ENCODE measurements around the gene DOK5.

The DOK5 gene

DNA sequence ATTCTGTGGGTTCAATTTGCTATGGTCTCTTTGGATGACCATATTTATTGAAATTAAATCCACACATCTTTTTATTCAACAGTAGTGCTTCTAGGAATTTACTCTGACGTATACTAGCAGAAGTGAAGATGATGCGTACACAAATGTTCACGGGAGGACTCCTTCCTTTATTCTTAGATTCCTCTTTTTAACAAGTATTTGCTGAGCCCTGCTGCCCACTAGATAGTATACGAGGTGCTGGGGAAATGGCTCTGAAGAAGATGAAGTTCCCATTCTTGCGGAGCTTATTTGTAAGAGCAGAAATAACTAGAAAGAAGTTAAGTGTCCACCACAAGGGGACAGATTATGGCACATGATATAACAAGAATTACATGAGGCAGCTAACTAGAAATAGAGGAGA is 145.2 kb downstream of the DOK5 start:
- no peaks in the 10 kb centered on the region for H3K27me3 ChIP-seq (ENCODE audit: low read depth, low read length)
- H3K36me3 ChIP-seq (ENCODE audit: control insufficient read depth in 1 of 2, insufficient read depth in 2 of 2, low read length in 2 of 2), result no peaks in the 10 kb centered on the region
- no peak overlapping the region for H3K27ac ChIP-seq (ENCODE audit: low read length)
- no peak overlapping the region for H3K4me3 ChIP-seq (ENCODE audit: low read depth in 1 of 2, low read length in 2 of 2)
- no peaks in the 10 kb centered on the region for H3K9me3 ChIP-seq (ENCODE audit: control insufficient read depth in 1 of 2, low read length in 2 of 2)
- H3K4me1 ChIP-seq (ENCODE audit: control insufficient read depth in 1 of 2, insufficient read depth in 2 of 2, low read length in 2 of 2), result no peaks in the 10 kb centered on the region

DNA sequence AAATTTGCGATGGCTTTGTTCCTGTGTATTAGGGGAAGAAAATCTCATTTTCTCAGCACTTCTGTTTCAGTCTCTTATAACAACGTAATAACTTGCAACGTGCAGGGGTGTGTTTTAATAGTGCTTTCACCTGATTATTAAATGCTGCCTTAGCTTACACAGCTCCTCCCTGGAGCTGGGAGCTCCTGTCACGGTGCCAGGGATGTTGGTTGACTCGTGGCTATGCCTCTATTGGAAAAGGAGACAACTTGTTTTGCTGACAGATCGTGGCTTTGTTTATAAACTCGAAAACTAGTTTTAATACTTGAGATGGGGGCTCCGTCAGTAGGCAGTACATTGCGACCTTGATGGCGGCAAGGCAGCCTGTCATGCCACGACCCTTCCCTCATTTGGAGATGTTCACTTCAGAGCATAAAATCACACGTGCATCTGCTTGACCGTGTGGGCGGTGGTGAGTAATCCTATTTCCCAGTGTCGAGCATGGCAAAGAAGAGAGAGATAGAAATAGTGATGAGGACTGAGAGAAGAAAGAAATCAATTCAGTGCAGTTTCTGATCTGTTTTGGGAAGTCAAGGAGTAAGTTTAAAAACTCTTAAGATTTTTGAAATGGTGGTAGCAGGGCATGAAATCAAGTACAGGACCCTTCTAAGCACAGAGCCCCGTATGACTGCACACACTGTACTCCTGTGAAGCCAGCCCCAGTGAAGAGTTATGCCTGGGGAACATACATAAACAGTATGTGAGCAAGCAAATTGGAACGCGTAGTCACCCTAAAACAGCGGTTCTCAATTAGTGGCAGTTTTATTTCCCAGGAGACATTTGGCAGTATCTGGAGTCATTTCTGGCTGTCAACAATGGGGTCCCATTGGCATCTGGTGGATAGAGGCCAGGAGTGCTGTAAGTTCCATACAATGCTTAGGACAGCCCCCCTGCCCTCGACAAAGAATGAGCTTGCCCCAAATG is 147.2 kb downstream of the DOK5 start:
- Histone ChIP-seq H3K9me3 (ENCODE audit: control insufficient read depth in 1 of 2, low read length in 2 of 2) (no peaks in the 10 kb centered on the region), H3K4me3 (ENCODE audit: low read depth in 1 of 2, low read length in 2 of 2) (no peak overlapping the region), H3K27ac (ENCODE audit: low read length) (no peak overlapping the region), H3K36me3 (ENCODE audit: control insufficient read depth in 1 of 2, insufficient read depth in 2 of 2, low read length in 2 of 2) (no peaks in the 10 kb centered on the region), H3K27me3 (ENCODE audit: low read depth, low read length) (no peaks in the 10 kb centered on the region), H3K4me1 (ENCODE audit: control insufficient read depth in 1 of 2, insufficient read depth in 2 of 2, low read length in 2 of 2) (no peaks in the 10 kb centered on the region)

DNA sequence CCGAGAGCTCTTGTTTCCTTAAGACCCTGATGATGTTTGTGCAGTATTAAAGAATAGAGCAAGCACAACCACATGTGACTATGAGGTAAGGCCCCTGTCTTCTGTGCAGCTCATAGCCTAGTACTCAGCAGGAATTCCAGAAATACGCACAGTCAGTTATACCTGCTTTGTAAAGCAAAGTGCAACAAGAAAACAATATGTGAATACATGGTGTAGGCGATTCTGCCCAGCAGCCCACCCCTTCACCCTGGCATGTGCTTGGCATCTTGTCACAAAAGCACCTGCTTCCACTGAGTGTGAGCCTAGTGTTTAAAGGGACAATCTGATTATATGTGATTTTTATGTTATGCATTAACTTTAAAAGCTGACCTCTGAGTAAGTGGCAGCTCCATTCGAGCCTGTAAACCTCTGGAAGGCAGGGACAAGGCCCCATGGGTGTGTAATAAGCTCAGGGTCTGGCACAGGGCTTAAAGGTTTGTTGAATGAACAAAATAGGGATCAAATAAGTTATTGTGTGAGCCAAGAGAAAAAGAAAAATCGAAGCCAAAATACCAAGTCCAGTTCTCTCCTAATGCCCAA is 148.7 kb downstream of the DOK5 start:
- H3K36me3 ChIP-seq (ENCODE audit: control insufficient read depth in 1 of 2, insufficient read depth in 2 of 2, low read length in 2 of 2), result no peaks in the 10 kb centered on the region
- H3K4me1 ChIP-seq (ENCODE audit: control insufficient read depth in 1 of 2, insufficient read depth in 2 of 2, low read length in 2 of 2), result no peaks in the 10 kb centered on the region
- H3K27me3 ChIP-seq (ENCODE audit: low read depth, low read length), result no peaks in the 10 kb centered on the region
- no peak overlapping the region for H3K4me3 ChIP-seq (ENCODE audit: low read depth in 1 of 2, low read length in 2 of 2)
- H3K27ac ChIP-seq (ENCODE audit: low read length), result no peak overlapping the region
- H3K9me3 ChIP-seq (ENCODE audit: control insufficient read depth in 1 of 2, low read length in 2 of 2), result no peaks in the 10 kb centered on the region

- no peaks in the 10 kb centered on the region for H3K27me3 ChIP-seq (ENCODE audit: low read depth, low read length)
- H3K27ac ChIP-seq (ENCODE audit: low read length), result no peak overlapping the region
- H3K9me3 ChIP-seq (ENCODE audit: control insufficient read depth in 1 of 2, low read length in 2 of 2), result no peaks in the 10 kb centered on the region
- no peak overlapping the region for H3K4me3 ChIP-seq (ENCODE audit: low read depth in 1 of 2, low read length in 2 of 2)
- H3K4me1 ChIP-seq (ENCODE audit: control insufficient read depth in 1 of 2, insufficient read depth in 2 of 2, low read length in 2 of 2), result no peaks in the 10 kb centered on the region
- no peaks in the 10 kb centered on the region for H3K36me3 ChIP-seq (ENCODE audit: control insufficient read depth in 1 of 2, insufficient read depth in 2 of 2, low read length in 2 of 2)
Measured at GRCh38 chr20:54624706-54625390, 149.5 kb downstream of the DOK5 start.

- no peak overlapping the region for H3K27ac ChIP-seq (ENCODE audit: low read length)
- H3K4me1 ChIP-seq (ENCODE audit: control insufficient read depth in 1 of 2, insufficient read depth in 2 of 2, low read length in 2 of 2), result no peaks in the 10 kb centered on the region
- no peaks in the 10 kb centered on the region for H3K9me3 ChIP-seq (ENCODE audit: control insufficient read depth in 1 of 2, low read length in 2 of 2)
- H3K27me3 ChIP-seq (ENCODE audit: low read depth, low read length), result no peaks in the 10 kb centered on the region
- H3K4me3 ChIP-seq (ENCODE audit: low read depth in 1 of 2, low read length in 2 of 2), result no peak overlapping the region
- H3K36me3 ChIP-seq (ENCODE audit: control insufficient read depth in 1 of 2, insufficient read depth in 2 of 2, low read length in 2 of 2), result no peaks in the 10 kb centered on the region
Measured at GRCh38 chr20:54625497-54625896, 150.1 kb downstream of the DOK5 start.

- Histone ChIP-seq H3K4me3 (ENCODE audit: low read depth in 1 of 2, low read length in 2 of 2) (no peak overlapping the region), H3K9me3 (ENCODE audit: control insufficient read depth in 1 of 2, low read length in 2 of 2) (no peaks in the 10 kb centered on the region), H3K27ac (ENCODE audit: low read length) (no peak overlapping the region), H3K4me1 (ENCODE audit: control insufficient read depth in 1 of 2, insufficient read depth in 2 of 2, low read length in 2 of 2) (no peaks in the 10 kb centered on the region), H3K27me3 (ENCODE audit: low read depth, low read length) (no peaks in the 10 kb centered on the region), H3K36me3 (ENCODE audit: control insufficient read depth in 1 of 2, insufficient read depth in 2 of 2, low read length in 2 of 2) (no peaks in the 10 kb centered on the region)
Measured at GRCh38 chr20:54626126-54626525, 150.7 kb downstream of the DOK5 start.

DNA sequence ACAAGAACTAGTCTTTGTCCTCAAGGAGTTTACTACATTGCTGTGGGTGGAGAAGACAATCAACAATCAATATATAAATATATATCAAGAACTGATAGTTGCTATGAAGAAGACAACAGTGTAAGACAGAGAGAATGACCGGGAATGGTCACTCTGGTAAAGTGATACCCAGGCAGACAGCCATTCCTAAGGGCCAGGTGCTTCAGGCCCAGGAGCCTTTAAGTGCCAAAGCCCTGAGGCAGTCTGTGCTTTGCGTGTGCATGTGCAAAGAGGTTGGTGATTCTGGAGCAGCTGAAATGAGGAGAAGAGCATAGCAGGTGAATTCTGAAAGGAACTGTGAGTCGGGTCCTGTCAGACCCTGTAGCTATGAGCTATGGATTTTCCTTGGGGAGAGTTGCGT is 154.2 kb downstream of the DOK5 start:
- H3K9me3 ChIP-seq (ENCODE audit: control insufficient read depth in 1 of 2, low read length in 2 of 2), result no peaks in the 10 kb centered on the region
- H3K27me3 ChIP-seq (ENCODE audit: low read depth, low read length), result no peaks in the 10 kb centered on the region
- no peaks in the 10 kb centered on the region for H3K36me3 ChIP-seq (ENCODE audit: control insufficient read depth in 1 of 2, insufficient read depth in 2 of 2, low read length in 2 of 2)
- no peaks in the 10 kb centered on the region for H3K4me1 ChIP-seq (ENCODE audit: control insufficient read depth in 1 of 2, insufficient read depth in 2 of 2, low read length in 2 of 2)
- H3K27ac ChIP-seq (ENCODE audit: low read length), result no peak overlapping the region
- H3K4me3 ChIP-seq (ENCODE audit: low read depth in 1 of 2, low read length in 2 of 2), result no peak overlapping the region

DNA sequence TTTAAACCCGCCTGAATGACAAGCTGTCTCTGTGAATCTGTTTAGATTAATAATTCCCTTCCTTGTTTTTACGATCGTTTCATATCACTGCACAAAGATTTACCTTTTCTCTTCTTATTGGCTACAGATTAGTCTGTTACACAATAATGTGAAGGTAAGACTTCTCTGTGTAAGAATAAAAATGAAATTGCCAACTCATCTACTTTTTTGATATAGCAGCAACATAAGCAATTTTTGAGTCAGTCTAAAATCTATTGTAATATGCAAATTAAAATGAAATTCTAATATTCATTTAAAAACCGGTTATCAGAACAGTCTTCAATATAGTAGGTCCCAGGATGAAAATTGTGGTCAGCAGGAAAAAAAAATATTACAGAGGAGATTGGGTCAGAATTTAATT is 155.2 kb downstream of the DOK5 start:
- Histone ChIP-seq H3K9me3 (ENCODE audit: control insufficient read depth in 1 of 2, low read length in 2 of 2) (no peaks in the 10 kb centered on the region), H3K27me3 (ENCODE audit: low read depth, low read length) (no peaks in the 10 kb centered on the region), H3K27ac (ENCODE audit: low read length) (no peak overlapping the region), H3K4me3 (ENCODE audit: low read depth in 1 of 2, low read length in 2 of 2) (no peak overlapping the region), H3K4me1 (ENCODE audit: control insufficient read depth in 1 of 2, insufficient read depth in 2 of 2, low read length in 2 of 2) (no peaks in the 10 kb centered on the region), H3K36me3 (ENCODE audit: control insufficient read depth in 1 of 2, insufficient read depth in 2 of 2, low read length in 2 of 2) (no peaks in the 10 kb centered on the region)

- Histone ChIP-seq H3K4me1 (ENCODE audit: control insufficient read depth in 1 of 2, insufficient read depth in 2 of 2, low read length in 2 of 2) (no peaks in the 10 kb centered on the region), H3K27ac (ENCODE audit: low read length) (no peak overlapping the region), H3K9me3 (ENCODE audit: control insufficient read depth in 1 of 2, low read length in 2 of 2) (no peaks in the 10 kb centered on the region), H3K27me3 (ENCODE audit: low read depth, low read length) (no peaks in the 10 kb centered on the region), H3K4me3 (ENCODE audit: low read depth in 1 of 2, low read length in 2 of 2) (no peak overlapping the region), H3K36me3 (ENCODE audit: control insufficient read depth in 1 of 2, insufficient read depth in 2 of 2, low read length in 2 of 2) (no peaks in the 10 kb centered on the region)
Measured at GRCh38 chr20:54631059-54631458, 155.7 kb downstream of the DOK5 start.

DNA sequence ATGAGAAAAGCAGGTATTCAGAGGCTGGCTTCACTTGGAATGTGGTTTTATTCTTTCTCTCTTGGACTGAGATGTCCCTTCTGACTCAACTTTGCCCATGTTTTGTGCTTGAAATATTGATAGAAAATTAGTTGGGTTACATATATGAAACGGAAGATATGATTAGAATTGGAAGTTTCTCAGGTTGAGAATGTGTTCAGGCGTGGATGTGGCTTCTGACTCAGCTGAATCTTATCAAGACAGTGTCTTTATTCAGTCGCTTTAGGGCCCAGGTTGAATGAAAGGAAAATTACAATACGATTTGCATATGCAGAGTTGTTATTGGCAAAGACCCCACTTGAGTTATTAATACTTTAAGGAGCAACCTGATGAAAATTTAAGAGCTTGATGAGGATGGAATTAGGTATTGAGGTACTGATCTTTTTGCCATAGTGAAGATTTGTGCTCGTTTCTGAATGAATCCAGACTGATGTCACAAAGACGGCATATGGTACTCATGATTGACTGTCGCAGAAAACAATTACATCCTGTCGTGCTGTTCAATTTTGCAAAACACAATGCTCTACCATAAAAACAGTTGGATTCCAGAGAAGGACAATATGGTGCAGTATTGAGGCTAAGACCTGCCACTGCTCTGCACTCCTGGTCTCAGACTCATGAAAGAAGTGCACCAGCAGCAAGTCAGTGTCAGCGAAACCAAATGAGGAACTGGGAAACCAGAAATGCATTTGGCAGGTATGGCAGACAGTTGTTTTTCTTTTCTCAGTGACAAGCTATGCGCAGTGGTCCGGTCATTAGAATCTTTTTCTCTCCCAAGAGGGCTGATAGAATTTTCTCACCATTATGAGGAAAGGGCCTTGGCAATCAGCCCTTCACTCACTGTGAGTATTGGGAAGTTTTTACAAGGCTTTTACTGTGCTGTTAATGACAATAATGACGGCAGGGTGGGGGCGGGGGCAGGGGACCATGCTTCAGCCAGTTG is 158.3 kb downstream of the DOK5 start:
- H3K36me3 ChIP-seq (ENCODE audit: control insufficient read depth in 1 of 2, insufficient read depth in 2 of 2, low read length in 2 of 2), result no peaks in the 10 kb centered on the region
- H3K4me1 ChIP-seq (ENCODE audit: control insufficient read depth in 1 of 2, insufficient read depth in 2 of 2, low read length in 2 of 2), result no peaks in the 10 kb centered on the region
- H3K9me3 ChIP-seq (ENCODE audit: control insufficient read depth in 1 of 2, low read length in 2 of 2), result no peaks in the 10 kb centered on the region
- no peak overlapping the region for H3K4me3 ChIP-seq (ENCODE audit: low read depth in 1 of 2, low read length in 2 of 2)
- H3K27me3 ChIP-seq (ENCODE audit: low read depth, low read length), result no peaks in the 10 kb centered on the region
- H3K27ac ChIP-seq (ENCODE audit: low read length), result no peak overlapping the region
